T-helper 1 cell (primary cell): ENCODE data around the gene PTPRJ.
A peak's percentile ranks its signal among the peaks of the same experiment; 100 is the strongest.

ENCODE experiments used
- DNase-seq, 5 donors: peaks; one replicate each; pipeline ENCODE4 v3.0.0-alpha.2; 2012 to 2020

PTPRJ gene

GRCh38 chr11:48168815-48169214 lies 188.5 kb downstream of the PTPRJ start:
- no peak for DNase-seq

GRCh38 chr11:48169259-48169658 lies 188.9 kb downstream of the PTPRJ start:
- DNase-seq: no peak

DNA sequence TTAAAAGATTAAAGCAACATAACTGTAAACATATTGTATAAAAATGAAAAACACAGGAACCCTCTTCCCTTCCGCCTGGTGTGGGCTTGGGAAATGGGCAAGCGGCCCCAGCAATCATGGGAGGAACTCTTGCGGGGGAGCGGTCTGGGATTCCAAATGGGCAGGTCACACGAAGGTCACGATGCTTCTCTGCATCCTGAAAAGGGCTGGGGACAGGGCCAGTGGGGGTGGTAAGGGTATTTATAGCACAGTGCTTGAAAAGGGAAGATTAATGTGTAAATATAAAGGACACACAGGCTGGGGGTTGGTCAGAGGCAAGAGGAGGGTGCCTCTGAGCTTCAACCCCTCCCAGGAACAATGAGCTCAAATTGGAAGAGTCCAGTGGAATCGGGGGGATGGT lies 189.4 kb downstream of the PTPRJ start:
- DNase-seq: no peak

- DNase-seq: no peak
Measured at GRCh38 chr11:48170241-48171233, 190.2 kb downstream of the PTPRJ start.

GRCh38 chr11:48172818-48173609 lies 192.7 kb downstream of the PTPRJ start:
- DNase-seq: peak; percentile 17 to 51 (median 43)

- DNase-seq: no peak
Measured at GRCh38 chr11:48177661-48178060, 197.3 kb downstream of the PTPRJ start.

DNA sequence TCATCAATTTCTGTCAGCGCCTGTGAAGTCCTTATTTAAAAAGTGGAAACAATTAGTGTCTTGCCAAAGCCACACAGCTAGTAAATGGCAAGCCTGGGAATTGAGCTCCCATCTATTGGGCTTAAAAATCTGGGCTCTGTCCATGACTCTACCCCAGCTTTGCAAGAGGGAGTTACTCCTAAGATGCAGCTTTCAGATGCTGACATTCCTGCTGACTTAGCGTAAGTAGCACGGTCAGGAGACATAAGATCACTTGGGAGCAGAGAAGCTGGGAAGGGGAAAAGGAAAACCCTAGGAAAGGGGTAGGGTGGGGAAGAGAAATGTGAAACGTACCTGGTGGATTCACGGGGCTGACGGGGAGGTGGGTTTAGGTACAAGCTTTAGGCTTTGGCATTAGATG lies 200.3 kb downstream of the PTPRJ start:
- DNase-seq: no peak

GRCh38 chr11:48182860-48183526 lies 202.6 kb downstream of the PTPRJ start:
- DNase-seq: no peak

DNA sequence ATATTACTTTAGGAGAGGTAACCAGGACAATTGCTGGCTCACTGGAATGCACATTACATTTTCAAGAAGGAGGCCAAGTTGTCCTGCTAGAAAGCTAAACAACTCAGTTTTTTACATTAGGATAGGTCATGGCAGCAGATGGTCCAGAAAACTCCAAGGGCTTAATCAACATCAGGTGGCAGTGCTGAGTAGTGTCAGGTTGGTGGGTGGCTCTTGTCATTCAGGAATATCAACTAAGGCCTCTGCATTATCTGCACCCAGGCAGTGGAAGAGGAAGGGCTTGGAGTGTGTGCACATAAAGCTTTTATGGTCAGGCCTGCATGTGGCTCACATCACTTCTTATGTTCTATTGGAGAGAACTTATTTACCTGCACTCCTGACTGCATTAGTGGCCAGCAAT lies 204.1 kb downstream of the PTPRJ start:
- no peak for DNase-seq

- DNase-seq: peak in 3 of 5 donors; percentile 12 to 60 (median 13)
Measured at GRCh38 chr11:48190906-48191654, 210.7 kb downstream of the PTPRJ start.

GRCh38 chr11:48193876-48194275 lies 213.5 kb downstream of the PTPRJ start:
- DNase-seq: no peak

DNA sequence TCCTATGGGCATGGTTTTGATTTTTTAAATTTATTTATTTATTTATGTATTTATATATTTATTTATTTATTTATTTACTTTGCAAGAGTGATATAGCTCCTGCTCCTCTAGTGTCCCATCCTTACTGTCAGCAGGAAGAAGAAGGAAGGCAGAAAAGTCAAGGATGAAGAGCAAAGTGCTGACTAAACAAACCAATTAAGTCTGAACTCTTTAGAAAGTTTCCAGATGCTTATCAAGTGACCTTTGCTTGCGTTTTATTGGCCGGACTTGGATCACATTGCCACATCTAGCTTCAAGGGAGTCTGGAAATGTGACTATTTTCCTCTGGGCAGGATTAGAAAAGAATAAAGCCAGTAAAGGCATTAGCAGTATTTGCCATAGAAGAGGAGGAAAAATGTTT lies 227.5 kb downstream of the PTPRJ start:
- DNase-seq: no peak

DNA sequence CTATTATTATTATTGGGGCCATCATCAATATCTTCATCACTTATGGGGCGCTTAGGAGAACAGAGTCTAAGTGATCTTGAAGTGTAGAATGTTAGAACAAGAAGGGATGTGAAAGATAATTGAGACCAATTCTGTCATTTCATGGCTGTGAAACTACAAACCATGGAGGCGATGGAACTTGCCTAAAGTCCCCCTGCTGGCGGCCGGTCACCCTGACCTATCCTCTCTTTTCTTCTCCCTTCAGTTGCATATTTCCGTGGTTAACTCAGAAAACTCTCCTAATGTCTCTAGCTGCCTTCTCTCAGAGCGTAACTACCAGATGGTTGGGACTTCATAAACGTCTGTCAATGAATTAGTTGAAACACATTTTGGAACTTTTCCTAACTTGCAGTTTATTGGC lies 229.7 kb downstream of the PTPRJ start:
- DNase-seq: no peak

DNA sequence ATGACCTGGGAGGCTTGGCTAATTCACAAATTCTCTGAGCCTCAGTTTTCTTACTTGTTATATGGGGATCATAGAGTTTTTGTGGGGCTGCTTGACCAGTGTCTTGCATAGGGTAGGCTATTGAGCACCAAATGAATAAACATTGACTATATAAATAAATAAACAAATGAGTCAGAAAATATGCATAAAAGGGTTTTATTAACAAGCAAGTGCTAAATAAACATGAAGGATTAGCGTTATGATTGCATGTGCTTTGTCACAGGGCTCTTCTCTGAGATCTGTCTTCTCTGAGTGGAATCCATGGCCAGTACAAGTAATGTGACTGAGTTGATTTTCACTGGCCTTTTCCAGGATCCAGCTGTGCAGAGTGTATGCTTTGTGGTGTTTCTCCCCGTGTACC lies 236.2 kb downstream of the PTPRJ start, which contains the start of gene OR4B1:
Gene OR4B1 (plus strand): TSS at position 301 of the 400 bp plus-strand sequence. CDS start 0 bp downstream, at position 301.
- no peak for DNase-seq
